ENCODE data around the gene CEACAM4.
A peak's percentile ranks its signal among the peaks of the same experiment; 100 is the strongest.
"Not testable (repeated sequence)": the region's sequence is repeated elsewhere in the genome, so short reads cannot be mapped to it uniquely, and the experiment has no call there.

The CEACAM4 gene

DNA sequence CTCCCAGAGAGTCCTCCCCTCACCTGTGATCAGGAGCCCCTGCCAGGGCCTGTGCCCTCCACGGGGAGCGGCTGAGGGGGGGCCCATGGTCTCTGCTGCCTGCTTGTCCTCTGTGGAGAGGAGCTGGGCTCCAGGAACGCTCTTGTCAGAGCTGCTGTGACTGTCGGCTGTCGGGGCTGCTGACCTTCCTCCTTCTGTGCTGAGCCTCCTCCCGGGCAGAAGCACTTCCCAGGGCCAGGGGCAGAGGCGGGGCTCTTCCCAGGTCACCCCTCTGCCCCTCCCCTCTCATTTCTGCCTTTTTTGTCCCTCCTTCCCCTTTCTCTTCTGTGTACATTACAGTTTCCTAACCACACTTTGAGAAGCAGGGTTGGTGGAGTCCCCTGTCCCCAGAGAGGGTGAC lies at the start of gene CEACAM4:
TSS of gene CEACAM4 (minus strand) at position 198 of the 400 bp plus-strand sequence. CDS start at position 87, 111 bp downstream.
- no peak for DNase-seq (ENCODE audit: low spot score)

GRCh38 chr19:41671486-41671885 lies 44.6 kb upstream of the CEACAM4 start:
- no peak for DNase-seq (ENCODE audit: low spot score)

GRCh38 chr19:41670755-41671154 lies 43.9 kb upstream of the CEACAM4 start:
- no peak for DNase-seq (ENCODE audit: low spot score)

DNA sequence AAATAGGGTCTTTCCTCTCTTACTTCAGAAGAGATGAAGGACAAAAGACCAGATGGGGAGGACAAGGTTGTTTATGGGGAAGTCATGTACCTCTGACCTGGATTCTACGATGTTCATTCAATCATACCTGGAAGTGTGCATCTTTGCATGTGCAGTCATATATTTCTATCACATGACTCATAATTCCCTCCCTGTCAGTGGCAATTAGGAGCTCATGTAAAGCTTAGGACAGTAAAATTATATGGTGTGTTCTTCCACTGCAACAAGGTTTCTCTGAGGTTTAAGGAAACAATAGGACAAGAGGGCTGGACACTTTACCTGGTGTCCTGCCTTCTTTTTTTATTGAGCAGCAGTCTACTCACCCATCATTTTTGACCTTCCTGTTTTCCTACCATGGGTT lies 41.4 kb upstream of the CEACAM4 start:
- no peak for DNase-seq (ENCODE audit: low spot score)

- DNase-seq (ENCODE audit: low spot score): no peak
These were observed 39.2 kb upstream of the CEACAM4 start for GRCh38 chr19:41666075-41666474.

DNA sequence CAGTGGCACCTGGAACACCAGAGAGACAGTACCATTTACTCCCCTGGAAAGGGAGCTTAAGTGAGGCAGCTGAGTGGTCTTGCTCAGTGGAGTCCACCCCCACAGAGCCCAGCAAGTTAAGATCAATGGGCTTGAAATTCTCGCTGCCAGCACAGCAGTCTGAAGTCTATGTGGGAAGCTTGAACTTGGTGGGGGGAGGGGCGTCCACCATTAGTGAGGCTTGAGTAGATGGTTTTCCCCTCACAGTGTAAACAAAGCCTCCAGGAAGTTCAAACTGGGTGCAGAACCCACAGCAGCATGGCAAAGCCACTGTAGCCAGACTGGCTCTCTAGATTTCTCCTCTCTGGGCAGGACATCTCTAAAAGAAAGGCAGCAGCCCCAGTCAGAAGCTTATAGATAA lies 30.3 kb upstream of the CEACAM4 start:
- no peak for DNase-seq (ENCODE audit: low spot score)

DNA sequence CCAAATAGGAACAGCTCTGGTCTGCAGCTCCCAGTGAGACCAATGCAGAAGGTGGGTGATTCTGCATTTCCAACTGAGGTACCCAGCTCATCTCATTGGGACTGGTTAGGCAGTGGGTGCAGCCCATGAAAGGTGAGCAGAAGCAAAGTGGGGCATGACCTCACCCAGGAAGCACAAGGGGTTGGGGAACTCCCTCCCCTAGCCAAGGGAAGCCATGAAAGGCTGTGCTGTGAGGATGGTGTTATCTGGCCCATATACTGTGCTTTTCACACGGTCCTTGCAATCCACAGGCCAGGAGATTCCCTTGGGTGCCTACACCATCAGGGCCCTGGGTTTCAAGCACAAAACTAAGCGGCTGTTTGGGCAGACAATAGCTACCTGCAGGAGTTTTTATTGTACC lies 29.9 kb upstream of the CEACAM4 start:
- DNase-seq (ENCODE audit: low spot score): not testable (repeated sequence)

DNA sequence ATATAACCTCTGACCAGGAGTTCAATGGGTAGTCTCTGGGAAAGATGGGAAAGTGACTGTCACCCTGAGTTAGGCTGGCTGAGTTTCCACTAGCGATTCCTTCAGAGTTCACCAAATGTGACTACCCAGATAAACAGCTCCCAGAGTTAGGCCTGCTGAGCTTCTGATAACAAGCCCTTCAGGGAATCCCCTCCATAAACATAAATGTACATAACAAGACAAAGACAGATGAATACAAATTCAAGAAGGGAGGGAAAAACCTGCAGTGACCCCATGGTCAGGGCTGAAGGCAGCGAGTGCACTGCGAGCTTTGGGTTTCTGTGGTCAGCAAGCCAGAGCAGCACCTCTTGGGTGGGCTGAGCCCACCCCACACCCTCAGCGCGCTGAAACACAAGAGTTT lies 25.4 kb upstream of the CEACAM4 start:
- no peak for DNase-seq (ENCODE audit: low spot score)

DNA sequence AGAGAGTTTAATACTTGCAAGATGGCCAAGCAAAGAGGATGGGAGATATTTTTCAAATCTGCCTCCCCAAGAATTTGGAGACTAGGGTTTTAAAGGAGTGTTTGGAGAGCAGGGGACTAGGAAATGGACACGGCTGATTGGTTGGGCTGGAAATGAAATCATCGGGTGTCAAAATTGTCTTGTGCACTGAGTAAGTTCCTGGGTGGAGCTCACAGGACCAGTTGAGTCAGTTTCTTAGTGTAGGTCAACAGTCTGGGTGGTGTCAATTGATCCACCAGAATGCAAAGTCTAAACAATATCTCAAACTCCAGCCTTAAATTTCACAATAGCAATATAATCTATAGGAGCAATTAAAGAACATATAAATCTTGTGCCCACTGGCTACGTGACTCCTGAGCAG lies 23.0 kb upstream of the CEACAM4 start:
- no peak for DNase-seq (ENCODE audit: low spot score)

DNA sequence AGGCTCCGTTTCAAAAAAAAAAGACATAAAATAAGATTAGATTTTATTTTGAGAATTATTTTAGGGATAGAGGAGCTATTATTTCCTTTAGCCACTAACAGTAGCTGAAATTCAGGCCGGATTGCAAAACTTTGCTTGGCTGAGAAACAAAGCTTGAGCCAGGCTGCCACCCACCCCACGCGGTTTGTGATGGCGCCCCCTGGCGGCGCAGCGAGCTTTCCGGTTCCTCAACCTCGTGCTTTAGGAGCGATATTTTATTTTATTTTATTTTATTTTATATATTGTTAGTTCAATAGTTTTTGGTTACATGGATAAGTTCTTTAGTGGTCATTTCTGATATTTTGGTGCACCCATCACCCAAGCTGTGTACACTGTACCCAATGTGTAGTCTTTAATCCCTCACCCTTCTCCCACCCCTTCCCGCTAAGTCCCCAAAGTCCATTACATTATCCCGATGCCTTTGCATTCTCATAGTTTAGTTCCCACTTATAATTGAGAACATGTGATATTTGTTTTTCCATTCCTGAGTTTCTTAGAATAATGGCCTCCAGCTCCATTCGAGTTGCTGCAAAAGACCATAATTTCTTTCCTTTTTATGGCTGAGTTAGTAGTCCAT lies 19.8 kb upstream of the CEACAM4 start:
- no peak for DNase-seq (ENCODE audit: low spot score)

DNA sequence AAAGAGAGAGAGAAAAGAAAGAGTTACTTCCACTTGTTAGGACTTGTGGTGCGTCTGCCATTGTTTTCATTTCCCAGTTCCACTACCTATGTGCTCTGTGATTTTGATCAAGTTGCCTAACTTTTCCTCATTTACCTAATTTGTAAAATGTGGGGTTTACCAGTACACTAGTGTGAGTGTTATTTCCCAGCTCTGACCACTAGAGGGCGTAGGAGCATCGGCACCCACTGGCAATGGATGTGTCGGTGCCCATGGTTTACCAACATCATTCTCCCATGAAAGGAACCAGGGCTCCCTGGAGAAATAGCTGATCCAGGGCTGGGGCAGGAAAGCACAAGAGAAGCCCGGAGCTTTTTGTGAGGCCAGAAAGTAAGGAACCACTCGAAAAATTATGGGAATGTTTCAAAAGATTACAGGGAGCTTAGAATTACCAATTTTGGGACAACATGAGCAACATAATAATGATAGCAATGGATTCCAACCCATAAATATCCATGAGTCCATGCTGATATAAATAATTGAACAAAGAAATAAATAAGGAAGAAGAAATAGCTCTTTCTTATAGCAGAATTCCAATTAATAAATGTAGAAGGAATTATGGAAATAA lies 15.1 kb upstream of the CEACAM4 start:
- DNase-seq (ENCODE audit: low spot score): peak; percentile 64

DNA sequence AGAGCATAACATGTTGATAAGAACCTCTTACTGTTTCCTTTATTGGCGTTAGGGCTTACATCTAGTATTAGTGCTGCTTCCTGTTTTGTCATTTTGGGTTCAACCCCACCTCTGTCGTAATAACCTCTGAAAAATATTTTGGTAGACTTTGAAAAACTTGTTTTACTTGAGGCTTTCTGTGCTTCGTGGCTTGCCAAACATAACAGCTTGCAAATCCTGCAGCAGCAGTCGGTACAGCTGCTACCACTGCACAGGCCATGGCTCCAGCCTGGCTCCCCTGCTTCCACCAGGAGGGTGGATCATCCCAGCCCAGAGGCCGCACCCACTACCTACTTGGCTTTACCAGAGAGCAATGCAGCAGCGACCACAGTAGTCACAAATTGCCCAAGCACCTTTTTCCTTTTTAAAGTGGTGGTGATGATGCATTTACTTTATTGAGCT lies 11.8 kb upstream of the CEACAM4 start:
- DNase-seq (ENCODE audit: low spot score): no peak

DNA sequence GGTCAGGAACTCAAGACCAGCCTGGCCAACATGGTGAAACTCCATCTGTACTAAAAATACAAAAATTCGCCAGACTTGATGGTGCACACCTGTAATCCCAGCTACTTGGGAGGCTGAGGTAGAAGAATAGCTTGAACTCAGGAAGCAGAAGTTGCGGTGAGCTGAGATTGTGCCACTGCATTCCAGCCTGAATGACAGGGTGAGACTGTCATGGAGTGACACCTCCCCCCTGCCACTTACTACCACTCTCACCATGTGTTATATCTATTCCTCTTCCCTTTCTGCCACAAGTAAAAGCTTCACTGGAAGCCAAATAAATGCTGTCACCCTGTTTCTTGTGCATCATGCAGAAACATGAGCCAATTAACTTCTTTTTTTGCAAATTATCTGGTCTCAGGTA lies 10.6 kb upstream of the CEACAM4 start:
- no peak for DNase-seq (ENCODE audit: low spot score)

DNA sequence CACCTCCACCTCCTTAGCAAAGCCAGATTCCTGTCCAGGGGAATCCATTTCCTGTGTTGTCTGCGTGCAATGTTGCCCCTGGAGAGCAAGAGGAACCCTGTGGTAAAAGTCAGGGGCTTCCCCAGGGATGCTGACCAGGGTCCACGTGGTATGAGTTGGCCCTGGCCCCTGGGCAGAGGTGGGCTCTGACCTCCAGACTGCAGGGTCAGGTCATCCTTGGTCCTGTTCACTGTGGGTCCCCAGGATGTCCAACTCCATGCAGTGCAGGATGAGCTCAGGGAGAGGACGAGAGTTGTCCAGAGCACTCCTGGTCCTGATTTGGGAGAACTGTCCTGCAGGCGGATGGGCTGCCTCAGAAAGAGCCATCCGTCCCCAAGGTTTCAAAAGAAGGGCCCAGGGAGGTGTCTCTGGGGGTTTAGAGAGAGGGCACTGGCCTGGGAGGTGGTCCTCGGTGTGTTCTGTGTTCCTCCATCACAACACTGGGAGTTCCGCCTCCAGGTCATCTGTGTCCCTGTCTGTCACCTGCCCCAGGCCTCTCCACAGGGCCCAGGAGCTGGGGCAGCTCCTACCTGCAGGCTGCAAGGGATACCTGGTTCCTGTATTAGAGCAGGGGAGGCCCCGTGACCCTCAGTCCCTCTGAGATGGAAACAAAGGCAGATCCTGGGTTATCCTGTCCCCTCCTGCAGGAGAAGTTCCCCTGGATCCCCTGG lies 1.2 kb upstream of the CEACAM4 start:
- no peak for DNase-seq (ENCODE audit: low spot score)

DNA sequence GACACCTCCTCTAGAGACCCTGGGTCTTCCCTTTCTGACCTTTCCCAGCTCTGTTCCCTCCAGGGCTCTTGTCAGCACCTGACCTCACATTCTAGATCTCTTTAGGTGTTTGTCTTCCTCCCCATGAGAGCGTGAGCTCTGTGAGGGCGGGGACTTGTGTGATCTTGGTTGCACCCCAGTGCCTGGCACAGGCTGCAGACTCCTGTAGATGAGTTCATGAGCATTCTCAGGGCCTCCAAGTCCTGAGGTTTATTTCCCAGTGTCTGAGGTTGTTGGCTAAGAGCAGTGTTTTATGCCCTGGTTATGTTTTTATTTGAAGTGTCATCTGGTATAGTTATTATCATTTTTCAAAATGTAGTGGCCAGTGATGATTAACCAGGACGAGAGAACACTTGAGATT lies 596 bp downstream of the CEACAM4 start:
- no peak for DNase-seq (ENCODE audit: low spot score)

- DNase-seq (ENCODE audit: low spot score): no peak
These were observed 1.9 kb downstream of the CEACAM4 start for GRCh38 chr19:41624937-41625336.

- DNase-seq (ENCODE audit: low spot score): no peak
These were observed 2.4 kb downstream of the CEACAM4 start for GRCh38 chr19:41624515-41624914.

- DNase-seq (ENCODE audit: low spot score): no peak
These were observed 3.5 kb downstream of the CEACAM4 start for GRCh38 chr19:41623360-41623759.

GRCh38 chr19:41621654-41622053 lies 5.2 kb downstream of the CEACAM4 start:
- DNase-seq (ENCODE audit: low spot score): no peak

DNA sequence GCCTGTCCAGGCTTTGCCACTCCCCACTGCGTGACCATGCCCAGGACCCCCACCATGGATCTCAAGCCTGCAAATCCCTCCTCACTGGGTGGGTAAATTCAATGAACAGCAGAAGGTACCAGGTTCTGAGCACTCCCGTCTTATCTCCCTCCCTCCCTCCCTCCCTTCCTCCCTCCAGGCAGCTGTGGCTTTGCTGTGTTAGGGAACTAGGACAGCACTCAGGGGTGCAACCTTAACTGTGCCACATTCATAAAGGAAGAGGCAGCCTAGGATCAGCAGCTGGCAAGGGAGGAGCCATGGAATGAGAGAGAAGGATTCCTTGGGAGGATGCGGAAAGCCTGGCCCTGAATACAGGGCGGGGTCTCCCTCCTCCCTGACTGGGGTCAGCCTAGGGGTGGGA lies 5.6 kb downstream of the CEACAM4 start:
- DNase-seq (ENCODE audit: low spot score): no peak

DNA sequence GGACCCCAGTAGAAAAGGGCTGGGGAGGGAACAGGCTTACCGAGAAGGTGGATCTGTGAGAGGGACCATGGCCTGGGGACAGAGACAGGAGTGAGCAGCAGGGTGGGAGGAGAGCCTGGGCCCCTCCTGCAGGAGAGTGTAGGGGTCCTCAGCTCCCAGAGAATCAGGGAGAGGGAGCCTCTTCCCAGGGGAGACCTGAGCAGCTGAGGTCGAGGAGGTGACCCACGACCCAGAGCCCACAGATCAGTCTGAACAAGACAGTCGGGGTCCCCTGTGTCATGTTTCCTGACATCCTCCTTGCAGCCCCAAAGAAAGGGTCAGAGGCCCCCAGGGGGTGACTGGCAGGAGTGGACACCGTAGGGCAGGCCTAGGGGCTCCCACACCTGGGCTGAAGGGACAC lies 6.7 kb downstream of the CEACAM4 start:
- no peak for DNase-seq (ENCODE audit: low spot score)

DNA sequence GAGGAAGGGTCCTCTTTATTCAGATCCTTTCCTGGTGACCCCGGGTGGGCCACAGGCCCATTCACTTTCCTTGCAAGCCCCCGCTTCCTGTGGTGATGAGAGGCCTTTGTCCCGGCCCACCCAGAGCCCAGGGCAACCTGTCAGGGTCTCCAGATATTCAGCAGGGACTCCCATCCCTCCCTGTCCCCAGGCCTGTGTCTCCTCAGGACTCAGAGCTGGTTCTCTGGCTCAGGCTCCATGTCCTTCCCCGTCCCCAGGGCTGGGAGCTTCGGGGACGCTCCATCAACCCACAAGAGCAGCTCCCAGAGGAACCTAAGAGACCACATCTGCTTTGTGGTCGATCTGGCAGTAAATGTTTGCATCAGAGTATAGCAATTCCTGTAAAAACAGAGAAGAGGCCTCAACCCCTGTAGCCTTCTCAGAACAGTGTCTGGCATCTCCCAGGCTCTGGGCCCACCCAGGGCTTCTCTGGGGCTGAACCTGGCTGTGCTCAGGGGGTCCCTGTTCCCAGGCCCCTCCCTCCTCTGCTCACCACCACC lies 7.8 kb downstream of the CEACAM4 start:
- DNase-seq (ENCODE audit: low spot score): no peak
